Naive thymus-derived CD4-positive, alpha-beta T cell (primary cell): ENCODE measurements around the gene TMTC2. TPM values are rescaled to one million over a fixed set of nuclear protein-coding genes. Genes with fewer than 3 reads are reported as not detected.
A peak's percentile ranks its signal among the peaks of the same experiment; 100 is the strongest.
"Not testable (repeated sequence)": the region's sequence is repeated elsewhere in the genome, so short reads cannot be mapped to it uniquely, and the experiment has no call there.

ENCODE experiments used
- ATAC-seq: fragments of 150-1000 bp; cut with Tn5 transposase; 2 replicates; pipeline ENCODE4 v1.10.0; 2021; ENCODE audit warnings: mild to moderate bottlenecking, moderate library complexity
- CTCF ChIA-PET: fragments of 350-600 bp; sonication (Branson Sonifier 250); formaldehyde crosslinking; loops from one replicate; lab custom pipeline; 2021; ENCODE audit warnings: antibody characterized with exemption; lab: Charles Lee
- POLR2A ChIA-PET: fragments of 350-600 bp; sonication (Branson Sonifier 250); formaldehyde crosslinking; loops from one replicate; lab custom pipeline; 2021; ENCODE audit warnings: antibody characterized with exemption, inconsistent platforms; lab: Charles Lee
- DNase-seq, 9 donors: peaks; one replicate each; pipeline versions ENCODE4 v3.0.0 to v3.0.0-alpha.2; 2020 to 2022; ENCODE audit warnings: mixed read lengths in 1 of 9
- H3K27ac ChIP-seq: one replicate; pipeline ENCODE4 v1.7.0; 2013; ENCODE audit warnings: mild to moderate bottlenecking, low read depth, low read length, moderate library complexity
- H3K27me3 ChIP-seq, 2 donors: one replicate each; pipeline ENCODE4 v1.7.0; 2013; ENCODE audit warnings: low read length in 2 of 2, mild to moderate bottlenecking in 2 of 2, moderate library complexity in 2 of 2; ENCODE audit not compliant: control insufficient read depth in 2 of 2, insufficient read depth in 2 of 2
- H3K36me3 ChIP-seq, 3 experiments: 1 replicate in 2 of 3; 2 replicates in 1 of 3; pipeline ENCODE4 v1.7.0; 2013; ENCODE audit warnings: low read length in 3 of 3, mild to moderate bottlenecking in 3 of 3, moderate library complexity in 1 of 3; ENCODE audit not compliant: insufficient read depth in 3 of 3, control insufficient read depth in 2 of 3
- H3K4me1 ChIP-seq, 2 donors: one replicate each; pipeline ENCODE4 v1.7.0; 2013; ENCODE audit warnings: low read length in 2 of 2, mild to moderate bottlenecking in 2 of 2, moderate library complexity in 1 of 2; ENCODE audit not compliant: control insufficient read depth in 2 of 2, insufficient read depth in 2 of 2
- H3K4me3 ChIP-seq: 2 replicates; pipeline ENCODE4 v1.7.0; 2013; ENCODE audit warnings: mild to moderate bottlenecking, low read length
- H3K9me3 ChIP-seq, 3 experiments: 1 replicate in 2 of 3; 2 replicates in 1 of 3; pipeline ENCODE4 v1.7.0; 2013; ENCODE audit warnings: low read length in 3 of 3; ENCODE audit not compliant: control insufficient read depth in 2 of 3
- H3K27ac Mint-ChIP-seq, 9 donors: one replicate each; pipeline ENCODE4 v1.8.0; 2020 to 2022; ENCODE audit warnings: mixed read lengths in 9 of 9, mild to moderate bottlenecking in 8 of 9, moderate library complexity in 5 of 9, inconsistent platforms in 2 of 9
- H3K27me3 Mint-ChIP-seq, 5 donors: one replicate each; pipeline ENCODE4 v1.8.0; 2021 to 2022; ENCODE audit warnings: mixed read lengths in 5 of 5, mild to moderate bottlenecking in 1 of 5
- H3K36me3 Mint-ChIP-seq, 5 donors: one replicate each; pipeline ENCODE4 v1.8.0; 2020 to 2022; ENCODE audit warnings: mixed read lengths in 5 of 5, mild to moderate bottlenecking in 3 of 5, inconsistent platforms in 1 of 5
- H3K4me1 Mint-ChIP-seq, 7 donors: one replicate each; pipeline ENCODE4 v1.8.0; 2020 to 2022; ENCODE audit warnings: mixed read lengths in 7 of 7, mild to moderate bottlenecking in 3 of 7, inconsistent platforms in 1 of 7
- H3K4me3 Mint-ChIP-seq, 10 donors: one replicate each; pipeline ENCODE4 v1.8.0; 2020 to 2022; ENCODE audit warnings: mild to moderate bottlenecking in 10 of 10, mixed read lengths in 10 of 10, moderate library complexity in 6 of 10, inconsistent platforms in 2 of 10
- H3K9me3 Mint-ChIP-seq, 11 donors: one replicate each; pipeline ENCODE4 v1.8.0; 2020 to 2022; ENCODE audit warnings: mixed read lengths in 11 of 11, mild to moderate bottlenecking in 4 of 11, inconsistent platforms in 1 of 11, moderate library complexity in 1 of 11
- intact Hi-C, 2 donors: fragments of 100-400 bp; cut with micrococcal nuclease; formaldehyde crosslinking; loops; one replicate each; pipeline ENCODE4 v1.15.1; 2023
- polyA plus RNA-seq, 2 donors: library from polyadenylated mRNA; unstranded; fragments of 300-500 nt; fragmentation: Illumina TruSeq; gene quantifications; one replicate each; pipeline ENCODE4 v1.2.3, GENCODE V29; 2021
- total RNA-seq, 6 experiments: library from RNA in 5 of 6; stranded (reverse) in 5 of 6; gene quantifications; 1 replicate in 5 of 6; 2 replicates in 1 of 6; pipeline ENCODE4 v1.2.3 and lab custom pipeline; 2021 to 2026

TMTC2 gene
- total and polyA plus RNA-seq, 7 experiments from 2014 or later = 3.1 to 11.1 (median 4.7) TPM; not detected in 2

DNA sequence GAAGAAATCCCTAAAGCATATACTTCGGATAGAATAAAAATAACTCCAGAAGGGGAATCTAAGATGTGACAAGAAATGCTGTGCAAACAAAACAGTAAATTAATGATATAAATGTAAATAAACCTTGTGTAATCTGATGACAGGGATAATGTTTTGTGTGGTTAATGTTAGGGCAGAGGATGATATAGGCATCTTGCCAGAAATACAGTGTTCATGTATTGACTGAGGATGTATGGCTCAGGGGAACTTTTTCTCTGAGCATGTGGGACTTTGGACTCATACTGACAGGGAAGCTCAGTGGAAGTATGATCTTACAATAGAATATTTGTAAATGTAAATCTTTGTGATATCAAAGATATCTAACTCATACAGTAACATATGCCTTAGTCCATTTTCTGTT is 420.2 kb downstream of the TMTC2 start:
- ATAC-seq (no peak), DNase-seq (no peak)
- no peak overlapping the region for H3K4me3 Mint-ChIP-seq
- H3K27me3 ChIP-seq = no peaks in the 10 kb centered on the region
- no peak overlapping the region for H3K27ac Mint-ChIP-seq
- CTCF ChIA-PET = no interaction called here
- H3K36me3 ChIP-seq = no peaks in the 10 kb centered on the region
- no peaks in the 10 kb centered on the region for H3K27me3 Mint-ChIP-seq
- peaks cover 0 to 4% (median 0%) of the 10 kb centered on the region in 11 donors for H3K9me3 Mint-ChIP-seq
- no peaks in the 10 kb centered on the region for H3K9me3 ChIP-seq
- H3K27ac ChIP-seq = no peak overlapping the region
- H3K4me1 ChIP-seq = no peaks in the 10 kb centered on the region
- POLR2A ChIA-PET = interaction anchor here (0.6 kb wide), 1 partner anchor 856 kb away, joined by 3 read pairs; no protein-coding TSS in a partner anchor
- no peak overlapping the region for H3K4me3 ChIP-seq
- no peaks in the 10 kb centered on the region for H3K4me1 Mint-ChIP-seq
- intact Hi-C loops = no loop called here
- H3K36me3 Mint-ChIP-seq = no peaks in the 10 kb centered on the region

DNA sequence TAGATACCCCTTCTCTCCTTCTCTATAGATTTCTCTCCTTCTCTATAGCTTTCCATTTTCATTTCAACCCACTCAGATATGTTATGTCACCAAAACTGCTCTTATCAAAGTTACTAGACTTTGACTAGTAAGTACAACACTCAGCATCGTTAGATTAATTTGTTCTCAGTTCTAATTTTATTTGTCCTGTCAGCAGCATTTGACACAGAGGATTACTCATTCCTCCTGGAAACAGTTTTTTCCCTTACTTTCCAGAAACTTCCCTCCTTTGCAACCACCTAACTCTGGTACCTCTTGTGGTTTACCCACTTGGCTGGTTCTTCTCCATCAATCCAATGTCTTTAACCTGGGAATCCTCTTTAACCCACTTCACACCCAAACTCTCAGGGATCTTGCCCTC is 423.7 kb downstream of the TMTC2 start:
- Mint-ChIP-seq H3K27ac (no peak overlapping the region), H3K36me3 (no peaks in the 10 kb centered on the region), H3K4me3 (no peak overlapping the region), H3K9me3 (peaks cover 0 to 2% (median 0%) of the 10 kb centered on the region in 11 donors), H3K4me1 (no peaks in the 10 kb centered on the region), H3K27me3 (no peaks in the 10 kb centered on the region)
- H3K27me3 ChIP-seq = no peaks in the 10 kb centered on the region
- H3K4me3 ChIP-seq = no peak overlapping the region
- H3K27ac ChIP-seq = no peak overlapping the region
- intact Hi-C loops = no loop called here
- H3K9me3 ChIP-seq = no peaks in the 10 kb centered on the region
- no peak for ATAC-seq
- ChIA-PET CTCF (no interaction called here), POLR2A (no interaction called here)
- DNase-seq = no peak
- no peaks in the 10 kb centered on the region for H3K36me3 ChIP-seq
- no peaks in the 10 kb centered on the region for H3K4me1 ChIP-seq

DNA sequence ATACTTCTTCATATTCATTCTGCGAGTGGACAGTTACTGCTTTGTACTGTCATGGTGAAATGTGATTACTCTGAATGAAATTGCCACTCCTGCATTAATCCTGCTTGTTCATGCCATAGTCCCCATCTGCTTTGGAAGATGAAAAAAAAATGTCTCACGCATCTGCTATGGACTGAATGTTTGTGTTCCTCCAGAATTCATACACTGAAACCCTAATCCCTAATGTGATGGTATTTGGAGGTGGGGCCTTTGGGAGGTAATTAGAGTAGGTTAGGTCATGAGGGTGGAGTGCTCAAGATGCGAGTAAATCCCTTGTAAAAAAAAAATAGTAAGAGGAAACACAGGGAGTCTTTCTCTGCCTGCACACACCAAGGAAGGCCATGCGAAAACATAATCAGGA is 427.2 kb downstream of the TMTC2 start:
- H3K27ac Mint-ChIP-seq = no peak overlapping the region
- intact Hi-C loops = no loop called here
- ATAC-seq (no peak), DNase-seq (no peak)
- ChIA-PET POLR2A (no interaction called here), CTCF (no interaction called here)
- Histone ChIP-seq H3K27me3 (no peaks in the 10 kb centered on the region), H3K27ac (no peak overlapping the region), H3K9me3 (no peaks in the 10 kb centered on the region), H3K4me3 (no peak overlapping the region), H3K4me1 (no peaks in the 10 kb centered on the region), H3K36me3 (no peaks in the 10 kb centered on the region)
- H3K27me3 Mint-ChIP-seq = no peaks in the 10 kb centered on the region
- H3K4me3 Mint-ChIP-seq = no peak overlapping the region
- peaks cover 0 to 3% (median 0%) of the 10 kb centered on the region in 11 donors for H3K9me3 Mint-ChIP-seq
- H3K4me1 Mint-ChIP-seq = no peaks in the 10 kb centered on the region
- peaks cover 0 to 3% (median 0%) of the 10 kb centered on the region in 5 donors for H3K36me3 Mint-ChIP-seq

DNA sequence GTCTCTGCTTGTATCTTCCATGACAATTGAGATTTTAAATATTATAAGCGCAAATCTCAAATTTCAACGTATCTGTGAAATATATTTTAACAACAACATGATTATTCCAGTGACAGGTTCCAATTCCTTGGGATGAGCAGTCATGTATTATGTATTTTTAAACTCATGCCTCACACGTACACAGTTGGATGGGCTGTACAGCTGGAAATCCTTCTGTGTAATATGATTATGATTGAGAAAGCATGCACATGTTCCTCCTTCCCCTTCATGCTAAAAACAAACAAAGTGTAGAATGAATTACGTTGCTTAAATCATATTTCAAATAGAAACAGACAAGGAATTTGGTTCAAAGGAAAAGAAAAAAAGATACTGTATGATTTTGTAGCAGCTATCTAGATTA is 428.3 kb downstream of the TMTC2 start:
- Mint-ChIP-seq H3K9me3 (peaks cover 0 to 6% (median 0%) of the 10 kb centered on the region in 11 donors), H3K27me3 (no peaks in the 10 kb centered on the region), H3K27ac (no peak overlapping the region), H3K4me3 (no peak overlapping the region), H3K36me3 (peaks cover 0 to 3% (median 0%) of the 10 kb centered on the region in 5 donors), H3K4me1 (no peaks in the 10 kb centered on the region)
- no peak overlapping the region for H3K27ac ChIP-seq
- ATAC-seq (no peak), DNase-seq (no peak)
- ChIA-PET CTCF (no interaction called here), POLR2A (no interaction called here)
- no peaks in the 10 kb centered on the region for H3K27me3 ChIP-seq
- intact Hi-C loops = no loop called here
- no peaks in the 10 kb centered on the region for H3K4me1 ChIP-seq
- H3K36me3 ChIP-seq = no peaks in the 10 kb centered on the region
- H3K9me3 ChIP-seq = no peaks in the 10 kb centered on the region
- H3K4me3 ChIP-seq = no peak overlapping the region

DNA sequence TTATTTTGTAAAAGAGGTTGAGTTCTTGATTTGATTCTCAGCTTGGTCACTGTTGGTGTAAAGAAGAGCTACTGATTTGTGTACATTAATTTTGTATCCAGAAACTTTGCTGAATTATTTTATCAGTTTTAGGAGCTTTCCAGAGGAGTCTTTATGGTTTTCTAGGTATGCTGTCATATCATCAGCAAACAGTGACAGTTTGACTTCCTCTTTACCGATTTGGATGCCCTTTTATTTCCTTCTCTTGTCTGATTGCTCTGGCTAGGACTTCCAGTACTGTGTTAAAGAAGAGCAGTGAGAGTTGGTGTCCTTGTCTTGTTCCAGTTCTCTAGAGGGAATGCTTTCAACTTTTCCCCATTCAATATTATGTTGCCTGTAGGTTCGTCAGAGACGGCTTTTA is 431.2 kb downstream of the TMTC2 start:
- H3K36me3 ChIP-seq, H3K4me1 Mint-ChIP-seq, H3K27me3 ChIP-seq, intact Hi-C loops, H3K4me1 ChIP-seq, H3K9me3 Mint-ChIP-seq, H3K9me3 ChIP-seq, POLR2A ChIA-PET, DNase-seq, H3K4me3 Mint-ChIP-seq, CTCF ChIA-PET, H3K27ac ChIP-seq, H3K36me3 Mint-ChIP-seq, H3K27ac Mint-ChIP-seq, H3K4me3 ChIP-seq, H3K27me3 Mint-ChIP-seq, ATAC-seq: not testable (repeated sequence)

DNA sequence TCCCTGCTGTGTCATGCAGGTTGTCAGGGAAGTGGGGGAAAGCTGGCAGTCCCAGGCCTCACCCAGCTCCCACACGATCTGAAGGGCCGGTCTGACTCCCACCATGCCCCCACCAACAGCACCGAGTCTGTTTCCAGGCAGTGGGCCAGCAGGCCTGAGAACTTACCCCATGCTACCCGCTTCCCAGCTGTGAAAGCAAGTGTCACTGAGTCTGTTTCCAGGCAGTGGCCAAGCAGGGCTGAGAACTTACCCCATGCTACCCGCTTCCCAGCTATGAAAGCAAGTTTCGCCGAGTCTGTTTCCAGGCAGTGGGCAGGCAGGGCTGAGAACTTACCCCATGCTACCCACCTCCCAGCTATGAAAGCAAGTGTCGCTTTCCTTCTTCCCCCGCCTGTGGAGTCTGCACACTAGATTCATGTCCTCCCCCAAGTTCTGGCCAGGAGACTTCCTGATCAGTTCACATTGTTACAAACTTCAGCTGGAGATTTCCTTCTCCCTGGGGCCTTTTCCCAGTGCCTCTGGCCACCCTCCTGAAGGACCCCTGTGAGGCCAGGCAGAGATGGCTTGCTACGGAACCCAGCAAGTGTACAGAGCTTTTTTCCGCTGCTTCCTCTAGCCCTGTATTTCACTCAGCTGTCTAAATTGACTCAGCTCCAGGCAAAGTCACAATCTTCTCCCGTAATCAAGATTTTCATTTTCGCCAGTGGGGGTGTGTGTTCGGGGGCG is 435.4 kb downstream of the TMTC2 start:
- no peaks in the 10 kb centered on the region for H3K36me3 ChIP-seq
- Mint-ChIP-seq H3K27me3 (peaks cover 0 to 4% (median 0%) of the 10 kb centered on the region in 5 donors), H3K27ac (no peak overlapping the region), H3K9me3 (peaks cover 0 to 6% (median 0%) of the 10 kb centered on the region in 11 donors), H3K4me3 (no peak overlapping the region), H3K36me3 (peaks cover 0 to 3% (median 0%) of the 10 kb centered on the region in 5 donors), H3K4me1 (no peaks in the 10 kb centered on the region)
- ChIA-PET POLR2A (no interaction called here), CTCF (interaction anchor here (0.6 kb wide), 1 partner anchor 753 kb away, joined by 3 read pairs; no protein-coding TSS in a partner anchor)
- no peak for ATAC-seq
- H3K27ac ChIP-seq = no peak overlapping the region
- DNase-seq = no peak
- no peaks in the 10 kb centered on the region for H3K4me1 ChIP-seq
- H3K4me3 ChIP-seq = no peak overlapping the region
- intact Hi-C loops = no loop called here
- H3K9me3 ChIP-seq = no peaks in the 10 kb centered on the region
- H3K27me3 ChIP-seq = no peaks in the 10 kb centered on the region

DNA sequence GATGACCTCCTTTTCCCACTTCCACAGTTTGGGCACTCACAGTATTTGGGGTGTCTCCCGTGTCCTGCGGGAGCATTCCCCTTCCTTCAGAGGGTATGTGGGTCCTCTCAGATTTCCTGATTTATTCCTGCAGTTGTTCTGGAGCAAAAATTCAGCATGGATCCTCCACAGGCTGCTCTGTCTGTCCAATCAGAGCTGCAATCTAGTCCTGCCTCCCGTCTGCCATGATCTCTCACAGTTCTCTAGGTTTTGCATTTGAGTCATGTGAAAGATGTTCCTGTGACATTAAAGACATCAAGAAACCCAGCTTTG is 435.9 kb downstream of the TMTC2 start:
- no peaks in the 10 kb centered on the region for H3K4me1 Mint-ChIP-seq
- ChIA-PET CTCF (no interaction called here), POLR2A (no interaction called here)
- peaks cover 0 to 6% (median 0%) of the 10 kb centered on the region in 11 donors for H3K9me3 Mint-ChIP-seq
- H3K36me3 Mint-ChIP-seq = peaks cover 0 to 3% (median 0%) of the 10 kb centered on the region in 5 donors
- no peaks in the 10 kb centered on the region for H3K27me3 ChIP-seq
- H3K4me3 Mint-ChIP-seq = no peak overlapping the region
- no peak overlapping the region for H3K27ac ChIP-seq
- ATAC-seq = no peak
- no peaks in the 10 kb centered on the region for H3K9me3 ChIP-seq
- no peaks in the 10 kb centered on the region for H3K4me1 ChIP-seq
- no peak for DNase-seq
- intact Hi-C loops = no loop called here
- no peak overlapping the region for H3K4me3 ChIP-seq
- no peaks in the 10 kb centered on the region for H3K36me3 ChIP-seq
- H3K27ac Mint-ChIP-seq = peak overlapping the region in 1 of 9 donors; percentile 21
- peaks cover 0 to 4% (median 0%) of the 10 kb centered on the region in 5 donors for H3K27me3 Mint-ChIP-seq
